K562 treated with DMSO at 1 percent for 4 hours (cell line): ENCODE measurements around the gene PEG3. TPM values are rescaled to one million over a fixed set of nuclear protein-coding genes. Genes with fewer than 3 reads are reported as not detected.

Experiments
- total RNA-seq: library from RNA; unstranded; fragments of 300-600 nt; gene quantifications from 2 replicates; pipeline ENCODE4 v1.2.3, GENCODE V29; 2022; ENCODE audit not compliant: insufficient read depth

The PEG3 gene
- not detected in 2 replicates for total RNA-seq

GRCh38 chr19:56840451-56841192, at the start of gene PEG3, which contains the start of gene ZIM2:
Gene PEG3, minus strand, starts transcription at chr19:56840726. Its CDS starts 16,071 bp downstream, at chr19:56824655.
Gene ZIM2, minus strand, starts transcription at chr19:56840726. Its CDS starts 16,449 bp downstream, at chr19:56824277.

Other genes with a start within 250 kb of the PEG3 start
- gene ZNF71, start 245.4 kb downstream of the PEG3 start, total RNA-seq, result not detected in 2 replicates
- gene SMIM17, start 197.6 kb downstream of the PEG3 start, total RNA-seq, result not detected in 2 replicates
- gene ZNF835, start 169.0 kb downstream of the PEG3 start, total RNA-seq, result not detected in 2 replicates
- not detected in 2 replicates for gene ZIM2, start within 50 bp of the PEG3 start, total RNA-seq